ENCODE measurements around the gene LHX1. TPM values are rescaled to one million over a fixed set of nuclear protein-coding genes. Genes with fewer than 3 reads are reported as not detected.

The LHX1 gene
- total and polyA plus RNA-seq, 2 of the 8 experiments (the other 6 are each of a cell fraction or from before 2014, with no cell fraction given), result 0.26 to 0.93 TPM

DNA sequence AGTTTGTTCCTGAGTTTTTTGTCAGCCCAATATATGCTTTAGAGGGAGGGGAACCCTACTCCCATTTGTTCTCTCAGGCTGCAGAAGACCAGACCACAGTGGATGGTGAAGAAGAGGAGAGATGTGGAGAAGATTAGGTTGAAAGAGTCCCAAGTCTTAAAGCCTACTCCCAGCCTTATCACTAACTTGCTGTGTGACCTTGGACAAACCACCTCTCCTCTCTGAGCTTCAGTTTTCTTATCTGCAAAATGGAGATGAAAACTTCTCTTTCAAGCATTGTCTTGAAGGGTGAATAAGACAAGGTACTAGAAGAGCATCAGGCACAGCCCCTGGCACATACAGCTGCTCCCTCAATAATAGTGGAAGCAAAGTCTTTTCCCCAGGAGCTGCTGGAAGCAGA is 15.1 kb upstream of the LHX1 start:
- H2BK12ac ChIP-seq (ENCODE audit: low read depth, low read length), result no peak overlapping the region
- H3K36me3 ChIP-seq (ENCODE audit: control insufficient read depth in 2 of 4, insufficient read depth in 4 of 4, low read length in 3 of 4), result no peaks in the 10 kb centered on the region
- H2BK120ac ChIP-seq (replicated peaks; ENCODE audit: low read depth, low read length), result no peak overlapping the region
- H3K4me3 ChIP-seq (ENCODE audit: extremely low read depth in 1 of 4, insufficient read depth in 2 of 4, low read depth in 3 of 4, low read length in 4 of 4), result no peak overlapping the region
- no peaks in the 10 kb centered on the region for H4K20me1 ChIP-seq (replicated peaks in 1 of 2; ENCODE audit: control insufficient read depth in 1 of 2, insufficient read depth in 2 of 2, low read length in 2 of 2)
- no peak overlapping the region; the same call in 1 of the 2 replicates for H2AK5ac ChIP-seq (ENCODE audit: low read depth, low read length)
- no peak overlapping the region for H3K9ac ChIP-seq (replicated peaks in 1 of 4; ENCODE audit: extremely low read depth in 1 of 4, low read depth in 3 of 4, low read length in 3 of 4)
- no peaks in the 10 kb centered on the region for H3K9me3 ChIP-seq (ENCODE audit: insufficient read depth in 2 of 2, low read depth in 1 of 2, low read length in 1 of 2)
- DNase-seq (ENCODE audit: low read depth in 1 of 2, low spot score in 2 of 2) (no peak), FAIRE-seq (no peak)
- no peak overlapping the region for H4K8ac ChIP-seq (ENCODE audit: extremely low read depth, insufficient read depth, low read length)
- H3K27me3 ChIP-seq (replicated peaks in 1 of 4; ENCODE audit: control insufficient read depth in 3 of 4, extremely low read depth in 1 of 4, insufficient read depth in 3 of 4, low read length in 3 of 4), result peaks cover 0 to 2% (median 1%) of the 10 kb centered on the region in 4 experiments; a peak in 4 of 7 replicates
- no peak overlapping the region for H3K23ac ChIP-seq (ENCODE audit: insufficient read length)
- H3K14ac ChIP-seq (ENCODE audit: insufficient read length), result no peak overlapping the region
- no peak overlapping the region for H4K91ac ChIP-seq (replicated peaks; ENCODE audit: insufficient read length, low read length)
- H2BK15ac ChIP-seq (ENCODE audit: low read length), result no peak overlapping the region
- no peak overlapping the region; a peak in 1 of 4 replicates for H3K4me2 ChIP-seq (ENCODE audit: insufficient read depth in 1 of 2, low read depth in 2 of 2, low read length in 2 of 2)
- H3K18ac ChIP-seq (ENCODE audit: extremely low read depth, low read length), result no peak overlapping the region; the same call in 1 of the 2 replicates
- H2BK20ac ChIP-seq (ENCODE audit: low read length), result peak overlapping the region; percentile 55; the same call in 1 of the 2 replicates
- no peak overlapping the region for H3K27ac ChIP-seq (ENCODE audit: low read depth, low read length)
- TF ChIP-seq NRF1 (IDR thresholded peaks at IDR 0.05; ENCODE audit: low read depth, low read length), result no peak
- no peak overlapping the region for H3K4ac ChIP-seq (replicated peaks; ENCODE audit: insufficient read length, low read depth, low read length)
- no peaks in the 10 kb centered on the region for H3K23me2 ChIP-seq (ENCODE audit: low read depth, low read length)
- CTCF ChIA-PET (ENCODE audit: partially characterized antibody), result interaction anchor here (0.8 to 1.5 kb wide), 4 partner anchors 13 to 296 kb away, joined by 3 to 4 read pairs (median 3); no protein-coding TSS in a partner anchor
- no peak overlapping the region for H4K5ac ChIP-seq (ENCODE audit: insufficient read length, low read depth, low read length)
- no peaks in the 10 kb centered on the region for H3K79me2 ChIP-seq (ENCODE audit: control insufficient read depth in 1 of 2, insufficient read depth in 2 of 2, low read length in 2 of 2)
- H2AFZ ChIP-seq (ENCODE audit: low read length), result no peak overlapping the region
- H3K79me1 ChIP-seq (ENCODE audit: low read depth, low read length), result no peaks in the 10 kb centered on the region
- POLR2A ChIA-PET (ENCODE audit: partially characterized antibody), result interaction anchor here (1.2 kb wide), 1 partner anchor 44 kb away, joined by 3 read pairs; no protein-coding TSS in a partner anchor
- H3K56ac ChIP-seq (replicated peaks; ENCODE audit: insufficient read length, low read depth, low read length), result no peak overlapping the region
- H2BK5ac ChIP-seq (ENCODE audit: low read depth, low read length), result no peak overlapping the region
- H3K4me1 ChIP-seq (replicated peaks in 1 of 4; ENCODE audit: control insufficient read depth in 3 of 4, insufficient read depth in 4 of 4, low read length in 3 of 4), result peaks cover 0 to 37% (median 24%) of the 10 kb centered on the region in 4 experiments; a peak in 6 of 7 replicates

All from H1 (cell line).